Measurements from ENCODE around the gene LGALS7.

DNA sequence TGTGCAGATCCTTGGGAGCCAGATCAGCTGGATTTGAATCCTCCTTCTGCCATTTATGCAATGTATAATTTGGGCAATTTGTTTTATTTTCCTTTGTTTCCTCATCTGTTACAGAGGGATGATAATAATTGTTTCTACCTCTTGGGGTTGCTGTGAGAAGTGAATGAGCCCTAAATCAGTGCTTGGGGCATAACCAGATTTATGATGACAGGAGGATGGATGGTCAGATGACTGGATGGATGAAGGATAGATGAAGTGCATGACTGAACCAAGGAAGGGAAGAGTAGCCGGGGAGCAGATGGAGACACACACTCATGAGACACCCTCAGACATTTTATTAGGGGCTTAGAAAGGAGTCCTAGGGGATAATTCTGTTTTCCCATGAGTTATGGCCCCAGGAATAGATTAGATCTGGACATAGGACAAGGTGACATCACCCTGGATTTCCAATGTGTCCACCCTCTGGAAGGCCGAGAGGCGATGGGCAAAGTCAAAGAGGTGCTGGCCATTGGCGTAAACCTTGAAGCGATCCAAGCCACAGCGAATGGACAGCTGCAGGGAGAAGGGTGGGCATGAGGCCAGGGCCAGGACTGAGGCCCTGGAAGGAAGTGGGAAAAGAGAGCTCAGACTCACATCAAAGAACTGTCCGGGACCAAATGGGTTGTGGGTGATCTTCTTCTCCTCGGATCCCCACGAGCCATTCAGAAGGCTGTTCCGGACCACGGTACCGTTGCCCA, 28.2 kb upstream of the LGALS7 start:
- TF ChIP-seq, protein P1, sequence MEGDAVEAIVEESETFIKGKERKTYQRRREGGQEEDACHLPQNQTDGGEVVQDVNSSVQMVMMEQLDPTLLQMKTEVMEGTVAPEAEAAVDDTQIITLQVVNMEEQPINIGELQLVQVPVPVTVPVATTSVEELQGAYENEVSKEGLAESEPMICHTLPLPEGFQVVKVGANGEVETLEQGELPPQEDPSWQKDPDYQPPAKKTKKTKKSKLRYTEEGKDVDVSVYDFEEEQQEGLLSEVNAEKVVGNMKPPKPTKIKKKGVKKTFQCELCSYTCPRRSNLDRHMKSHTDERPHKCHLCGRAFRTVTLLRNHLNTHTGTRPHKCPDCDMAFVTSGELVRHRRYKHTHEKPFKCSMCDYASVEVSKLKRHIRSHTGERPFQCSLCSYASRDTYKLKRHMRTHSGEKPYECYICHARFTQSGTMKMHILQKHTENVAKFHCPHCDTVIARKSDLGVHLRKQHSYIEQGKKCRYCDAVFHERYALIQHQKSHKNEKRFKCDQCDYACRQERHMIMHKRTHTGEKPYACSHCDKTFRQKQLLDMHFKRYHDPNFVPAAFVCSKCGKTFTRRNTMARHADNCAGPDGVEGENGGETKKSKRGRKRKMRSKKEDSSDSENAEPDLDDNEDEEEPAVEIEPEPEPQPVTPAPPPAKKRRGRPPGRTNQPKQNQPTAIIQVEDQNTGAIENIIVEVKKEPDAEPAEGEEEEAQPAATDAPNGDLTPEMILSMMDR (conservative IDR thresholded peaks at IDR 0.05): no peak
- TF ChIP-seq EZH2 (IDR thresholded peaks at IDR 0.05; ENCODE audit: low read depth): no peak
